Activated T-helper 2 cell treated with anti-CD3 and anti-CD28 coated beads, Interferon-gamma antibody, Interleukin-2, Interleukin-4, amounts not matched to agents 10 μg/mL and 5 μg/mL and 100 μg/mL, durations not matched to agents 14 hours and 24 hours and 36 hours (primary cell): ENCODE data around the gene MED12L. TPM values are rescaled to one million over a fixed set of nuclear protein-coding genes. Genes with fewer than 3 reads are reported as not detected.

Experiments used
- DNase-seq: peaks from one replicate; pipeline ENCODE4 v3.0.0; 2021; ENCODE audit warnings: low spot score
- H3K27ac Mint-ChIP-seq: one replicate; pipeline ENCODE4 v1.8.0; 2021; ENCODE audit warnings: mixed read lengths
- H3K27me3 Mint-ChIP-seq: one replicate; pipeline ENCODE4 v1.8.0; 2021; ENCODE audit warnings: low read depth, mixed read lengths
- H3K36me3 Mint-ChIP-seq: one replicate; pipeline ENCODE4 v1.8.0; 2021; ENCODE audit warnings: low read depth, mixed read lengths
- H3K4me1 Mint-ChIP-seq: one replicate; pipeline ENCODE4 v1.8.0; 2021; ENCODE audit warnings: low read depth, mixed read lengths
- H3K4me3 Mint-ChIP-seq: one replicate; pipeline ENCODE4 v1.8.0; 2021; ENCODE audit warnings: low read depth, mild to moderate bottlenecking, moderate library complexity, mixed read lengths
- H3K9me3 Mint-ChIP-seq: one replicate; pipeline ENCODE4 v1.8.0; 2021; ENCODE audit warnings: mixed read lengths
- intact Hi-C: fragments of 100-400 bp; cut with micrococcal nuclease; formaldehyde crosslinking; loops from one replicate; pipeline ENCODE4 v1.15.1; 2023
- total RNA-seq: library from RNA; stranded (reverse); gene quantifications from 2 replicates; pipeline ENCODE4 v1.2.3, GENCODE V29; 2022

Gene MED12L
- total RNA-seq, 1 donor from 2014 or later, result 8.7 TPM

DNA sequence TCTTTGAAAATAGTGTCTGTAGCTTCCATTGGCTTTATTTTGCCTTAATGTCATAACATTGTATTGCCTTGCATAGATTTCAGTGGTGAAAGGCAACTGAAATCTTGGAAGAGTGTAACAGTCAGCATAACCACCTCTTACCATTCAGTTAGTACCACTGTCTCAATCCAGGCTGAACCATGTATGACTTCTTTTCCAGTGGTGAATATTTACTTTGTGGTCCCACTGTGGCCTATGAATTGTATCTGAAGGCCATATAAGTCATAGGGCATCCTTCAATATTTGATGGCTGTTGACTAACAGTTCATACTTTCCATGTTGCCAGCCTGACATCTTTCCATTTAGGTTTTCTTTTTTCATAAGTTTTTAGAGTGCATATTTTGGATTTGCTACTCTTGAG is 38.4 kb downstream of the MED12L start:
- Mint-ChIP-seq H3K4me3 (no peak overlapping the region), H3K27me3 (peaks cover 3% of the 10 kb centered on the region), H3K36me3 (no peaks in the 10 kb centered on the region), H3K4me1 (peaks cover 2% of the 10 kb centered on the region), H3K9me3 (no peaks in the 10 kb centered on the region), H3K27ac (no peak overlapping the region)
- intact Hi-C loops, result no loop called here
- DNase-seq, result no peak

GRCh38 chr3:151124476-151124875 is 39.0 kb downstream of the MED12L start:
- H3K9me3 Mint-ChIP-seq, result no peaks in the 10 kb centered on the region
- no peaks in the 10 kb centered on the region for H3K36me3 Mint-ChIP-seq
- no peak for DNase-seq
- peaks cover 2% of the 10 kb centered on the region for H3K4me1 Mint-ChIP-seq
- no peak overlapping the region for H3K4me3 Mint-ChIP-seq
- no peak overlapping the region for H3K27ac Mint-ChIP-seq
- peaks cover 3% of the 10 kb centered on the region for H3K27me3 Mint-ChIP-seq
- intact Hi-C loops, result no loop called here

DNA sequence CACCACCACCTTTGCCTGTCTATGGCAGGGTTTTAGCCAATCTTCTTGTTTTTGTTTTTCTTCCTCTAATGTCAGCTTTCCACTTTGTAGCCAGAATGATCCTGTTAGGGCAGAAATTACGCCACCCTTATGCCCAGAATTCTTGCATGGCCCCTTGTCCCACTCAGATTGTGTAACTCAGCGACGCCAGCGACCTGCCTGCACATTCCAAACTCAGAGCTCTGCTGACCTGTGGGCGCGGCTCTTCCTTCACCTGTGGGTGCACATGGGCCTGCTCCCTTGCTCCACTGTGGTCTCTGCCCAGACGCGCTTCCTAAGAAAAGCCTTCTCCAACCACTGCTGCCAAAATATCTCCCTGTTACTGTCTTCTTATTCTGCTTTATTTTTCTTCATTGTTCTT is 45.0 kb downstream of the MED12L start:
- H3K4me1 Mint-ChIP-seq, result peaks cover 18% of the 10 kb centered on the region
- intact Hi-C loops, result no loop called here
- no peaks in the 10 kb centered on the region for H3K36me3 Mint-ChIP-seq
- peaks cover 4% of the 10 kb centered on the region for H3K27me3 Mint-ChIP-seq
- H3K9me3 Mint-ChIP-seq, result no peaks in the 10 kb centered on the region
- no peak overlapping the region for H3K4me3 Mint-ChIP-seq
- no peak overlapping the region for H3K27ac Mint-ChIP-seq
- DNase-seq, result no peak

DNA sequence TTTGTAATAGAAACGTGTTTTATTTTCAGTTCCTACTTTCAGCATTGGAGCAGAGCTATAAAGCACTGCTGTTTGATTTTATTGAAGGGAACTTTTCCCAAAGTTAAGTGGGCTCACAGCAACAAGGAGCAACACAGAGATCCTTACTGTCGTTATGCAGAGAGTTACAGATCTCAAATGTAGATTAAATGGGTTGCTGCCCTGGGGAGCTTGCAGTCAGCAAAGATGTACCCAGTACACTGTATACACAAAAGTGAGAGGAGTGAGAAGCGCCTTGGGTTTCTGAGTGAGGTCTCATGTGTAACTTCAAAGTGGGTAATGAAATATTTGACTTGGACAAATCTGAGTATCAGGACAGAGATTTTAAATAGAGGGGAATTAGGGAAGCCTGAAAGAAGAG is 47.7 kb downstream of the MED12L start:
- intact Hi-C loops, result no loop called here
- Mint-ChIP-seq H3K4me1 (peaks cover 30% of the 10 kb centered on the region), H3K27me3 (peaks cover 4% of the 10 kb centered on the region), H3K36me3 (peaks cover 4% of the 10 kb centered on the region), H3K4me3 (no peak overlapping the region), H3K27ac (no peak overlapping the region), H3K9me3 (peaks cover 4% of the 10 kb centered on the region)
- no peak for DNase-seq

- Mint-ChIP-seq H3K9me3 (peaks cover 11% of the 10 kb centered on the region), H3K27me3 (peaks cover 4% of the 10 kb centered on the region), H3K4me1 (peaks cover 30% of the 10 kb centered on the region), H3K27ac (no peak overlapping the region), H3K36me3 (peaks cover 7% of the 10 kb centered on the region), H3K4me3 (no peak overlapping the region)
- DNase-seq, result no peak
- intact Hi-C loops, result loop anchor here (2.0 kb wide), 1 partner anchor 373 kb away; no protein-coding TSS in a partner anchor
Measured at GRCh38 chr3:151133917-151134450, 48.5 kb downstream of the MED12L start.

DNA sequence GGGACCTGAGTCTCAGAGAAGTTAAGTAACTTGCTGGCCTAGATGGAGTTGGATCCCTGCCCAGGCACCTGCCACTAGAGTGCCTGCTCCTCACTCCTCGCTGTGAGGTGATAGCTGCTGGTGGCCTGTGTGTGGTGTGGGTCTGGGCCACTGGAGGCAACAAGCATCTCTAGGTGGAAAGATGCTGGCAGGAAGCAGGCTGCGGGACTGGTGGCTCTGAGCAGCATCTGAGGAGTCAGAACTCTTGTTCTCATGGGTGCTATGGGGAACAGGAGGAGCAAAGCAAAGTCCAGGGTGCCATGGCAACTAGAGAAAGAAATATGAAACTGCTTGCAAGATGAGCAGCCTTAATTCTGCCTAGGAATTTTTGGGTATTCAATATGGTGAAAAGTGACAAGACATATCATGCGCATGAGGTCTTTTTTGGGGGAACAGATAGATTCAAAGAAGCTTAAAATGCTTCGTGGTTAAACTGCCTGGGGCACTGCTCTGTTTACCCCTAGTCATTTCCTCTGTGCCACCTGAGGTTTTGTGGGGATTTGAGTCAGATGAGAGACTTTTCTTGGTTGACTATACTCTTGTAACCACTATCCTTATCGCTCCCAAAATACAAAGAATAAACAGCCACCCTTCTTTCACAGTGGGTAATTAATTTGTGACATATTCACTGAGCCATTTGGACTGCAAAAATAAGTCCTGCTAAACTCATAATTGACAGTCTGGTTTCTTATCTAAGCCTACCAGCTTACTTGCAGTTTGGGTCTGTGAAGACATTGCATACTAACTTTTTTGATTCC is 50.3 kb downstream of the MED12L start:
- DNase-seq, result peak; percentile 48
- Mint-ChIP-seq H3K9me3 (peaks cover 13% of the 10 kb centered on the region), H3K36me3 (peaks cover 7% of the 10 kb centered on the region), H3K27ac (peak overlapping the region; percentile 95), H3K27me3 (peaks cover 4% of the 10 kb centered on the region), H3K4me1 (peaks cover 30% of the 10 kb centered on the region), H3K4me3 (no peak overlapping the region)
- intact Hi-C loops, result loop anchor here (1.0 to 2.0 kb wide), 2 partner anchors 49 to 375 kb away; no protein-coding TSS in a partner anchor

GRCh38 chr3:151142929-151143328 is 57.5 kb downstream of the MED12L start:
- H3K4me1 Mint-ChIP-seq, result peaks cover 8% of the 10 kb centered on the region
- H3K27me3 Mint-ChIP-seq, result peaks cover 3% of the 10 kb centered on the region
- intact Hi-C loops, result no loop called here
- H3K4me3 Mint-ChIP-seq, result no peak overlapping the region
- no peak overlapping the region for H3K27ac Mint-ChIP-seq
- peaks cover 3% of the 10 kb centered on the region for H3K36me3 Mint-ChIP-seq
- peaks cover 11% of the 10 kb centered on the region for H3K9me3 Mint-ChIP-seq
- no peak for DNase-seq

GRCh38 chr3:151144016-151144415 is 58.6 kb downstream of the MED12L start:
- intact Hi-C loops, result no loop called here
- peaks cover 3% of the 10 kb centered on the region for H3K27me3 Mint-ChIP-seq

DNA sequence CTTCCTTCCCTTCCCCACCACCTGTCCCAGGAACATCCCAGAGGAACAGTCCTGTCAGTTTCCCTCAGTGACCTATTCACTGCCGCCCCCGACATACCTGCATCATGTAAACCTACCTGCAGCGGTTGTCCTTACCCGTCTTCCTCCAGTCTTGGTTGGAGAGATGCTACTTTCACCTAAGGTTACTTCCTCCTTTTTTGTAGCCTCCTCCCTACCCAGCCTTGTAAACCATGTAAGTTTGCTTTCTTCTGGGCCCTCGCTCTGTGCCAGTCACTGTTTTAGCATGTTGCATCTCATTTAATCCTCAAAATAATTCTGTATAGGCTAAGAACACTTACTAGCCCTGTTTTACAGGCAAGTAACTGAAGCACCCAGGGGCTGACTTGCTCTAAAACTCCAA is 59.3 kb downstream of the MED12L start:
- H3K27ac Mint-ChIP-seq, result no peak overlapping the region
- no peak for DNase-seq
- no peaks in the 10 kb centered on the region for H3K9me3 Mint-ChIP-seq
- no peaks in the 10 kb centered on the region for H3K36me3 Mint-ChIP-seq
- H3K4me1 Mint-ChIP-seq, result peaks cover 8% of the 10 kb centered on the region
- intact Hi-C loops, result loop anchor here (1.0 to 5.0 kb wide), 2 partner anchors 58 to 422 kb away; no protein-coding TSS in a partner anchor
- peaks cover 3% of the 10 kb centered on the region for H3K27me3 Mint-ChIP-seq
- H3K4me3 Mint-ChIP-seq, result no peak overlapping the region

More at GRCh38 chr3:151144016-151144415, 58.6 kb downstream of the MED12L start:
- Mint-ChIP-seq H3K4me1 (peaks cover 8% of the 10 kb centered on the region), H3K27ac (no peak overlapping the region), H3K4me3 (no peak overlapping the region), H3K36me3 (no peaks in the 10 kb centered on the region), H3K9me3 (peaks cover 2% of the 10 kb centered on the region)
- no peak for DNase-seq

GRCh38 chr3:151145713-151146070 is 60.2 kb downstream of the MED12L start:
- intact Hi-C loops, result loop anchor here (1.0 to 5.0 kb wide), 6 partner anchors 59 to 617 kb away; no protein-coding TSS in a partner anchor
- no peaks in the 10 kb centered on the region for H3K36me3 Mint-ChIP-seq
- peaks cover 8% of the 10 kb centered on the region for H3K4me1 Mint-ChIP-seq
- H3K27me3 Mint-ChIP-seq, result peaks cover 3% of the 10 kb centered on the region
- no peak overlapping the region for H3K4me3 Mint-ChIP-seq
- no peak for DNase-seq
- no peaks in the 10 kb centered on the region for H3K9me3 Mint-ChIP-seq
- no peak overlapping the region for H3K27ac Mint-ChIP-seq

DNA sequence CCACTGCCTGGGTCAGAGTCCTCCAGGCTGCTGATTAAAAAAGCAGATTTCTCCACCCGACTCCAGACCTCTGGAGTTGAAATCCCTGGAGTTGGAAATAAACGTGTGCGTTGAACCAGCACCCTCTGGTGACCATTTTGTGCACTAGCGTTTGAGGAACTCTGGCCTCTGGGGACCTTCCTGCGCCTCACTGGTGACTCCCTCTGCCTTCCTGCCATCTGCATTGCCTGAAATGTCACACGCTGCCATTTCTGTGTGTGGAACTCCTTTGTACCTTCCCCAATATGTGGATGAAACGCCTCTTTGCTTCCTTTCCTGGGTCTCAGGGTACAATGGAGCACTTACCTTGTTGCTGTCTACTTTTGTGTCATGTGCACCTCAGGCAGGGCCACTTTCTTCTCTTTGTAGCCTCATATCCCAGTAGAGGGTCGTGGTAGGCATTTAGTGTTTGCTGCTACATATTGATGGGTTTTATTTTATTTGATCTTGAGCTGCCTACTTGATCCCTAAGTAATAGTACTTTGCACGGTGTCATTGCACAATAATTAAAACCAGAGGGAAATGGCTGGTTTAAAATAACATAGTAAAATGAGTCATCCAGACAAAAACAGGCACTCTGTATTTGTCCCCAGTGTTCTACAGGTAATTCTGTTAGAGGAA is 60.7 kb downstream of the MED12L start:
- H3K9me3 Mint-ChIP-seq, result no peaks in the 10 kb centered on the region
- no peaks in the 10 kb centered on the region for H3K36me3 Mint-ChIP-seq
- H3K4me3 Mint-ChIP-seq, result no peak overlapping the region
- peak; percentile 37 for DNase-seq
- H3K27ac Mint-ChIP-seq, result no peak overlapping the region
- intact Hi-C loops, result loop anchor here (1.0 to 5.0 kb wide), 5 partner anchors 79 to 617 kb away; no protein-coding TSS in a partner anchor
- H3K27me3 Mint-ChIP-seq, result peaks cover 3% of the 10 kb centered on the region
- H3K4me1 Mint-ChIP-seq, result peaks cover 8% of the 10 kb centered on the region

GRCh38 chr3:151146731-151147091 is 61.2 kb downstream of the MED12L start:
- Mint-ChIP-seq H3K4me3 (no peak overlapping the region), H3K27me3 (peaks cover 2% of the 10 kb centered on the region), H3K36me3 (no peaks in the 10 kb centered on the region), H3K4me1 (peaks cover 8% of the 10 kb centered on the region), H3K9me3 (no peaks in the 10 kb centered on the region), H3K27ac (no peak overlapping the region)
- intact Hi-C loops, result loop anchor here (1.0 to 5.0 kb wide), 5 partner anchors 79 to 618 kb away; no protein-coding TSS in a partner anchor
- no peak for DNase-seq

- H3K9me3 Mint-ChIP-seq, result no peaks in the 10 kb centered on the region
- H3K36me3 Mint-ChIP-seq, result no peaks in the 10 kb centered on the region
- peaks cover 2% of the 10 kb centered on the region for H3K27me3 Mint-ChIP-seq
- DNase-seq, result no peak
- H3K4me1 Mint-ChIP-seq, result peaks cover 8% of the 10 kb centered on the region
- intact Hi-C loops, result loop anchor here (2.0 to 5.0 kb wide), 2 partner anchors 425 to 618 kb away; no protein-coding TSS in a partner anchor
- no peak overlapping the region for H3K4me3 Mint-ChIP-seq
- H3K27ac Mint-ChIP-seq, result no peak overlapping the region
Measured at GRCh38 chr3:151147299-151147698, 61.8 kb downstream of the MED12L start.
